Upper lobe of left lung (tissue), 4 donors: ENCODE data around the gene ALDH16A1.

Experiments
- CTCF ChIP-seq, 6 experiments: fragments of 450-650 bp in 4 of 6; fragments of 200-600 bp in 2 of 6; sonication (generic) in 2 of 6; IDR thresholded peaks; one replicate each; pipeline ENCODE4 v1.5.1; 2016 to 2019; ENCODE audit warnings: antibody characterized with exemption in 6 of 6
- POLR2A ChIP-seq, 4 donors: fragments of 450-650 bp; IDR thresholded peaks; one replicate each; pipeline ENCODE4 v1.5.1; 2016 to 2017; ENCODE audit warnings: antibody characterized with exemption in 4 of 4, mild to moderate bottlenecking in 2 of 4

DNA sequence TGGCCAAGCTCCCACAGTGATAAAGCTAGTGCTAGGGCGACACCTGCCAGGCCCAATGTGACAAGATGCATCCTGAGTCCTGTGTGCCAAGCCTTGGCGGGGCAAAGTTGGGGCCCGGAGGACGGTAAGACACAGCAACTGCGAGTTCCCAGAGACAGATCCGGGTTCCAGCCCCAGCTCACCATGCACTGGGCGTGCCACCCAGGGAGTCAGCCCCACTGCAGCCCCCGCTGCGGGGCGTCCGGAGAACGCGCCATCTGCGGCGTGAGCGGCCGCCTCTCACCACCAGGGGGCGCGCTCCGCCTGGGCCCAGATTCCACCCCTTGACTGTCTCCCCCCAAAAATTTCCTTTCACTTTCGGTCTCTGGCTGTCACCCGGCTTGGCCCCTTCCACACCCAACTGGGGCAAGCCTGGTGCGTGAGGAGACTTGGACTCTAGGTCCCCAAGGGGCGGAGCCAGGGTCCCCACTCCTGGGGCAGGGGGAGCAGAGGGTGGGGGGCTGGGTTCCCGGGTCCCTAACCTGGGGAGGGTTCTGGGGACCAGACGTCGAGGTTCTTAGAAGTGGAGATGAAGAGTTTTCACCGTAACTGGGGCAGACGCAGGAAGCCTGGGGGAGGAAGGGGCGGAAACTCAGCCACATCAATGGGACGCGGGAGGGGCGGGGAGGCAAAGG is 21.0 kb downstream of the ALDH16A1 start, which contains the start of gene FLT3LG:
- TF ChIP-seq POLR2A (IDR thresholded peaks at IDR 0.05) (peak in 1 of 4 donors; percentile 18), CTCF (IDR thresholded peaks at IDR 0.05) (peak; percentile 98 to 99 (median 98))
